ENCODE measurements around the gene LEP.
"Not testable (repeated sequence)": the region's sequence is repeated elsewhere in the genome, so short reads cannot be mapped to it uniquely, and the experiment has no call there.

The LEP gene

DNA sequence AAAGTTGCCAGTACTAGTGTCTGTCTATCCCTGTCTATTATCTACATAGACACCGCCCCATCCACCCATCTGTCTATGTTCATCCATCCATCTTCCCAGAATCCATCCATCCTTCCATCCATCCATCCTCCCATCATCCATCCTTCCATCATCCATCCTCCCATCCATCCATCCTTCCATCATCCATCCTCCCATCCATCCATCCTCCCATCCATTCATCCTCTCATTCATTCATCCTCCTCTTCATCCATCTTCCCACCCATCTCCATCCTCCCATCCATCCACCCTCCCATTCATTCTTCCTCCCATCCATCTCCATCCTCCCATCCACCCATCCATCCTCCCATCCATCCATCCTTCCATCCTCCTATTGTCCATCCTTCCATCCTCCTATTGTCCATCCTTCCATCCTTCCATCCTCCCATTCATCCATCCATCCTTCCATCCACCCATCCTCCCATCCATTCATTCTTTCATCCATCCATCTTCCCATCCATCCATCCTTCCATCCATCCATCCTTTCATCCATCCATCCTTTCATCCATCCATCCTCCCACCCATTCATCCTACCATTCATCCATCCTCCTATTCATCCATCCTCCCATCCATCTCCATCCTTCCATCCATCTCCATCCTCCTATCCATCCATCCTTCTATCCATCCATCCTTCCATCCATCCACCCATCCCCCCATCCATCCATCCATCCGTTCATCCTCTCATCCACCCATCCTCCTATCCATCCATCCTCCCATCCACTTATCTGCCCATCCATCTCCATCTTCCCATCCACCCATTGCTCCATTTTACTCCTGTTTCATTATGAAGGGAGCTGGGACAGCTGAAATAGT, 14.7 kb upstream of the LEP start:
- Mint-ChIP-seq H3K27me3 (peaks cover 50% of the 10 kb centered on the region), H3K9me3 (peaks cover 9% of the 10 kb centered on the region), H3K36me3 (no peaks in the 10 kb centered on the region), H3K27ac (no peak overlapping the region), H3K4me3 (no peak overlapping the region), H3K4me1 (no peaks in the 10 kb centered on the region)
- no peak for ATAC-seq

- ATAC-seq: no peak
- H3K36me3 Mint-ChIP-seq: no peaks in the 10 kb centered on the region
- peaks cover 47% of the 10 kb centered on the region for H3K27me3 Mint-ChIP-seq
- H3K4me3 Mint-ChIP-seq: no peak overlapping the region
- H3K9me3 Mint-ChIP-seq: peaks cover 9% of the 10 kb centered on the region
- no peak overlapping the region for H3K27ac Mint-ChIP-seq
- H3K4me1 Mint-ChIP-seq: no peaks in the 10 kb centered on the region
Observed at GRCh38 chr7:128227271-128227670, 13.8 kb upstream of the LEP start.

- ATAC-seq: no peak
- H3K36me3 Mint-ChIP-seq: no peaks in the 10 kb centered on the region
- H3K27ac Mint-ChIP-seq: no peak overlapping the region
- peaks cover 8% of the 10 kb centered on the region for H3K9me3 Mint-ChIP-seq
- no peak overlapping the region for H3K4me3 Mint-ChIP-seq
- H3K27me3 Mint-ChIP-seq: peaks cover 56% of the 10 kb centered on the region
- no peaks in the 10 kb centered on the region for H3K4me1 Mint-ChIP-seq
Observed at GRCh38 chr7:128231021-128231420, 10.1 kb upstream of the LEP start.

GRCh38 chr7:128231677-128232076, 9.4 kb upstream of the LEP start:
- H3K4me3 Mint-ChIP-seq: no peak overlapping the region
- H3K9me3 Mint-ChIP-seq: peaks cover 2% of the 10 kb centered on the region
- H3K36me3 Mint-ChIP-seq: no peaks in the 10 kb centered on the region
- no peaks in the 10 kb centered on the region for H3K4me1 Mint-ChIP-seq
- ATAC-seq: no peak
- H3K27ac Mint-ChIP-seq: no peak overlapping the region
- H3K27me3 Mint-ChIP-seq: peaks cover 56% of the 10 kb centered on the region

DNA sequence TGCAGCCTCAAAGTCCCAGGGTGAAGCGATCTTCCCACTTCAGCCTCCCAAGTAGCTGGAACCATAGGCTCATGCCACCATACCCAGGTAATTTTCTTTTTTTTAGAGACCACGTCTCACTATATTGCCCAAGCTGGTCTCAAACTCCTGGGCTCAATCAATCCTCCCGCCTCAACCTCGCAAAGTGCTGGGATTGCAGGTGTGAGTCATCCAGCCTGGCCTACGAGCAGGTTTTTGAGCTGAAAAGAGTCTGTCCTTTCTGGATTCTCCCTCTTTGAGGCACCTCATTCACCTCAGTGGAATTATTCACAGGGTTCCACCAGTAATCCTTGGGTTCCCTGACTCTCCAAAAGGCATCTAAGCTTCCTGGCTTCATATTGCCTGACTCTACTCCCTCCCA, 7.6 kb upstream of the LEP start:
- H3K27me3 Mint-ChIP-seq: peaks cover 46% of the 10 kb centered on the region
- ATAC-seq: no peak
- no peak overlapping the region for H3K27ac Mint-ChIP-seq
- no peaks in the 10 kb centered on the region for H3K36me3 Mint-ChIP-seq
- no peaks in the 10 kb centered on the region for H3K9me3 Mint-ChIP-seq
- H3K4me3 Mint-ChIP-seq: no peak overlapping the region
- no peaks in the 10 kb centered on the region for H3K4me1 Mint-ChIP-seq

GRCh38 chr7:128234476-128235026, 6.5 kb upstream of the LEP start:
- H3K27ac Mint-ChIP-seq: no peak overlapping the region
- no peaks in the 10 kb centered on the region for H3K9me3 Mint-ChIP-seq
- no peak for ATAC-seq
- no peak overlapping the region for H3K4me3 Mint-ChIP-seq
- no peaks in the 10 kb centered on the region for H3K36me3 Mint-ChIP-seq
- peaks cover 45% of the 10 kb centered on the region for H3K27me3 Mint-ChIP-seq
- H3K4me1 Mint-ChIP-seq: no peaks in the 10 kb centered on the region

DNA sequence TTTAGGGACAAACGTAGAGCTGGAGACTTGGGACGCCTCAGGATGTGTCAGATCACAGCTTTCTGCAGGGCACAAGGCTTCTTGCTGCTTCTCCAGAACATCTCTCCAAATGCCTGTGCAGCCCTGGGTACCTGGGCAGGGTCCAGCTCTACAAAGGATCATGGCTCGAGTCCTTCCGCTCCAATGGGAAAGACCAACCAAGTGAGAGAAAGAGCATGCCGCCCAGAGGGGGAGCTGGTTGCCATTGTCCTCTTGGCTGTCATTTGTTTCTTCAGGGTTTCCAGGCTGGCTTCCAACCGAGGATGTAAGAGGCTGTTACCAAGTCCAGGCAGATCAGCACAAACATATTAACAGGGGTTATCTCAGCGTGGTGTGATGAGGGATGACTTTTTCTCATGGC, 5.6 kb upstream of the LEP start:
- no peak overlapping the region for H3K4me3 Mint-ChIP-seq
- no peaks in the 10 kb centered on the region for H3K9me3 Mint-ChIP-seq
- no peak for ATAC-seq
- no peak overlapping the region for H3K27ac Mint-ChIP-seq
- H3K36me3 Mint-ChIP-seq: no peaks in the 10 kb centered on the region
- H3K4me1 Mint-ChIP-seq: no peaks in the 10 kb centered on the region
- H3K27me3 Mint-ChIP-seq: peaks cover 36% of the 10 kb centered on the region

- Mint-ChIP-seq H3K36me3 (no peaks in the 10 kb centered on the region), H3K4me3 (no peak overlapping the region), H3K4me1 (no peaks in the 10 kb centered on the region), H3K9me3 (no peaks in the 10 kb centered on the region), H3K27ac (no peak overlapping the region), H3K27me3 (peaks cover 46% of the 10 kb centered on the region)
- peak; percentile 60 for ATAC-seq
Observed at GRCh38 chr7:128236924-128237586, 4.0 kb upstream of the LEP start.

DNA sequence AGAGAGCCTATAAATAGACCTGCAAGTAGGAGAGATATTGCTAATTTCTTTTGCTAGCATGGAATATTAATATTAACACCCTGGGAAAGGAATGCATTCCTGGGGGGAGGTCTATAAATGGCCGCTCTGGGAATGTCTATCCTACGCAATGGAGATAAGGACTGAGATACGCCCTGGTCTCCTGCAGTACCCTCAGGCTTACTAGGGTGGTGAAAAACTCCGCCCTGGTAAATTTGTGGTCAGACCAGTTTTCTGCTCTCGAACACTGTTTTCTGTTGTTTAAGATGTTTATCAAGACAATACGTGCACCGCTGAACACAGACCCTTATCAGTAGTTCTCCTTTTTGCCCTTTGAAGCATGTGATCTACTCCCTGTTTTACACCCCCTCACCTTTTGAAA, 1.9 kb upstream of the LEP start:
- not testable (repeated sequence) for H3K4me3 Mint-ChIP-seq, H3K36me3 Mint-ChIP-seq, H3K27ac Mint-ChIP-seq, H3K9me3 Mint-ChIP-seq, ATAC-seq, H3K4me1 Mint-ChIP-seq
- H3K27me3 Mint-ChIP-seq: peaks cover 48% of the 10 kb centered on the region

DNA sequence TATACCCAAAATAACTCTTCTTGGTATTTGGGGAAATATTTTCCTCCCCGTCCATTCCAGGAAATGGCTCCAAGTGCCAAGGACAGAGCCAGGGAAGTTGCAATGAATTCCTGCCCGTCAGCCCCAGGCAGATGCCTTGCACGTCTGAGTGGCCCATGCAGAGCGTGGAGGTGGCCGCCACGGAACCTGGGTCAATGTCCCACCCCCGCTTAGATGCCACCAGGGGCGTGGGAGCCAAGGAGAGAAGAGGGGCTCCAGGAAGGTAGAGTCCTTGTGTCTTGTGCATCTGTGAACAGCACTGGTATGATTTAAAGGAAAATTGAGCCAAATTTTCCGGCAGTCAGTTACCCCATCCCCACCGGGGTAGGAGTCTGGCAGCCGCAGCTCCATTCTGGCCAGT, 1.6 kb downstream of the LEP start:
- no peak for ATAC-seq
- Mint-ChIP-seq H3K4me1 (no peaks in the 10 kb centered on the region), H3K27ac (no peak overlapping the region), H3K27me3 (peaks cover 48% of the 10 kb centered on the region), H3K36me3 (no peaks in the 10 kb centered on the region), H3K4me3 (no peak overlapping the region), H3K9me3 (no peaks in the 10 kb centered on the region)

- no peaks in the 10 kb centered on the region for H3K4me1 Mint-ChIP-seq
- H3K9me3 Mint-ChIP-seq: no peaks in the 10 kb centered on the region
- H3K27me3 Mint-ChIP-seq: peaks cover 51% of the 10 kb centered on the region
- H3K36me3 Mint-ChIP-seq: no peaks in the 10 kb centered on the region
- ATAC-seq: no peak
- no peak overlapping the region for H3K27ac Mint-ChIP-seq
- no peak overlapping the region for H3K4me3 Mint-ChIP-seq
Observed at GRCh38 chr7:128243273-128243672, 2.2 kb downstream of the LEP start.

DNA sequence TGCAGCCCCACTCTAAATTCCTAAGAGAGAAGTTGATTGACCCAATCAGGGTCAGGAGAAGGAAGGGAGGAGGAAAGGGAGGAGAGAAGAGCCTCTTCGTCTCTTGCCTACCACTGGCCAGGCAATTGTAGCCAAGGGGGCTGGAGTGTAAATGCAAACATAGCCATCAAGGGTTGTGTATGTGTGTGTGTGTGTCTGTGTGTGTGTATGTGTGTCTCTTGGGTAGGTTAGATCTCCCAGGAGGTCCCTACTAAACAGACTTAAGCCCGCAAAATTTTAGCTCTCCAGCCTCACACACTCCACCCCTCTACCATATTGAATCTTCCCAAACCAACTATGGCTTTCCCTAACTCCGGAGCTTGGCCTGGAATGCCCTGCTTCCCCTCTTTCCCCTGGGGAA, 3.8 kb downstream of the LEP start:
- H3K27me3 Mint-ChIP-seq: peaks cover 51% of the 10 kb centered on the region

GRCh38 chr7:128247108-128247507, 6.0 kb downstream of the LEP start:
- Mint-ChIP-seq H3K36me3 (no peaks in the 10 kb centered on the region), H3K4me3 (no peak overlapping the region), H3K4me1 (no peaks in the 10 kb centered on the region), H3K27me3 (peaks cover 40% of the 10 kb centered on the region), H3K27ac (no peak overlapping the region), H3K9me3 (no peaks in the 10 kb centered on the region)
- ATAC-seq: no peak

More for the DNA sequence above, 3.8 kb downstream of the LEP start:
- no peak for ATAC-seq
- no peak overlapping the region for H3K4me3 Mint-ChIP-seq
- H3K9me3 Mint-ChIP-seq: no peaks in the 10 kb centered on the region
- no peaks in the 10 kb centered on the region for H3K36me3 Mint-ChIP-seq
- no peaks in the 10 kb centered on the region for H3K4me1 Mint-ChIP-seq
- no peak overlapping the region for H3K27ac Mint-ChIP-seq

GRCh38 chr7:128247640-128248194, 6.6 kb downstream of the LEP start:
- no peaks in the 10 kb centered on the region for H3K36me3 Mint-ChIP-seq
- no peaks in the 10 kb centered on the region for H3K9me3 Mint-ChIP-seq
- no peaks in the 10 kb centered on the region for H3K4me1 Mint-ChIP-seq
- H3K27ac Mint-ChIP-seq: no peak overlapping the region
- no peak overlapping the region for H3K4me3 Mint-ChIP-seq
- peaks cover 34% of the 10 kb centered on the region for H3K27me3 Mint-ChIP-seq
- ATAC-seq: no peak

- H3K9me3 Mint-ChIP-seq: no peaks in the 10 kb centered on the region
Observed at GRCh38 chr7:128251337-128251736, 10.3 kb downstream of the LEP start.

More at GRCh38 chr7:128251337-128251736, 10.3 kb downstream of the LEP start:
- Mint-ChIP-seq H3K27me3 (peaks cover 21% of the 10 kb centered on the region), H3K36me3 (no peaks in the 10 kb centered on the region), H3K4me3 (no peak overlapping the region), H3K4me1 (no peaks in the 10 kb centered on the region), H3K27ac (no peak overlapping the region)
- ATAC-seq: no peak

All from stimulated activated memory B cell treated with anti-CD40 and anti-IgM and Interleukin-4, amounts not matched to agents 10 μg/mL and 1 μg/mL and 100 μg/mL, for 72 hours (primary cell).